NCI-H128 (cell line): ENCODE results near the gene BARD1.

ENCODE experiments used
- DNase-seq: peaks from one replicate; lab custom pipeline; 2025; ENCODE audit not compliant: unreplicated experiment; lab: John Stamatoyannopoulos, UW

The BARD1 gene

DNA sequence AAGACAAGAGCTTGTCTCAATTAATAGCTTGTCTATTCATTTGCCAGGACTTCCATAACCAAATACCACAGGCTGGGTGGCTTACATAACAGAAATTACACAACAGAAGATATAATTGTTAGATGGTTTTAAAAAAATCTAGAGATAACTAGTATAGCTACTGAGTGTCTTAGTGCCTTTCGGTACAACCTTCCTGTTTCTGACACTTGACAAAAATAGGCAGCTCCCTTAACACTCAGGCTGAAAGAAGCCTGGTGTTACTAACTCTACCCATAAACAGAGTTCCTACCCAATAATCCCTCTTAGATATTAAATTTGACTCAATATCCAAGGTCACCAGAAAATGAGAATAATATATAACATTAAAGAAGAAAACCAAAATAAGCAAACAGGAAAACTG is 129.7 kb downstream of the BARD1 start:
- no peak for DNase-seq

DNA sequence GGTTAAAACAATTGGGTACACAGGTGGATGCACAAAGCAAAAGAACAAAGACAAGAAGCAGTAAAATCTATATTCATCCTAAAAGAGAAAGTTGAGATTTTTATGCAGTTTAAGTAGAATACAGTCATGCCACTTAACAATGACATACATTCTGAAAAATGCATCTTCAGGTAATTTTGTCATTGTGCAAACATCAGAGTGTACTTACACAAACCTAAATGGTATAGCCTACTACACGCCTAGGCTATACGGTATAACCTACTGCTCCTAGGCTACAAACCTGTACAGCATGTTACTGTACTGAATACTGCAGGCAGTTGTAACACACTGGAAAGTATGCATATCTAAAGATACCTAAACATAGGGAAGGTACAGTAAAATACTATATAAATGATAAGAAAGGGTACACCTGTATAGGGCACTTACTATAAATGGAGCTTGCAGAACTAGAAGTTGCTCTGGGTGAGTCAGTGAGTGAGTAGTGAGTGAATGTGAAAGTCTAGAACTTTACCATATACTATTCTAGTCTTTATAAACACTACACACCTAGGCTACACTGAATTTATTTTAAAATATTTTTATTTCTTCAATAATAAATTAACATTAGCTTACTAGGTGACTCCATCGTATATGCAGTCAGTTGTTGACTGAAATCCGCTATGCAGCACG is 132.9 kb downstream of the BARD1 start:
- DNase-seq = no peak
